Stimulated activated naive CD4-positive, alpha-beta T cell (primary cell): Measurements from ENCODE around the gene POMZP3.
"Not testable (repeated sequence)": the region's sequence is repeated elsewhere in the genome, so short reads cannot be mapped to it uniquely, and the experiment has no call there.

Experiments
- DNase-seq, 6 experiments: peaks; one replicate each; lab custom pipeline; 2025; lab: John Stamatoyannopoulos, UW

POMZP3 gene

DNA sequence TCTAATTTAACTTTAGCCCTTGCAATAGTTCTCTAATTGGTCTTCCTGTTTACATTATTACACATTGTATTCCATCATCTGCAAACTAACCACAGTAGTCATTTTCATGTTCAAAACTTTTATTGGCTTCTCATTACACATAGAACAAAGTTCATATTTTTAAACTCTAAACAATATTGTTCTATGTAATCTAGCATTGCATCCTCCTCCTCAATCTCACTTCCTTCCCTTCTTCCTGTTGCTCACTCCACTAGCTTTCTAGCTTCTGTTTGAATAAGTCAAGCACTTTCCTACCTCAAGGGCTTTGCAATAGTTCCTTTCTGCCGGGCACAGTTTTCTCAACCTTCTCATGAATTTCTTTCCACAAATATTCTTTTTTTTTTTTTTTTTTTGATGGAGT, 38.5 kb downstream of the POMZP3 start:
- DNase-seq, result not testable (repeated sequence)

DNA sequence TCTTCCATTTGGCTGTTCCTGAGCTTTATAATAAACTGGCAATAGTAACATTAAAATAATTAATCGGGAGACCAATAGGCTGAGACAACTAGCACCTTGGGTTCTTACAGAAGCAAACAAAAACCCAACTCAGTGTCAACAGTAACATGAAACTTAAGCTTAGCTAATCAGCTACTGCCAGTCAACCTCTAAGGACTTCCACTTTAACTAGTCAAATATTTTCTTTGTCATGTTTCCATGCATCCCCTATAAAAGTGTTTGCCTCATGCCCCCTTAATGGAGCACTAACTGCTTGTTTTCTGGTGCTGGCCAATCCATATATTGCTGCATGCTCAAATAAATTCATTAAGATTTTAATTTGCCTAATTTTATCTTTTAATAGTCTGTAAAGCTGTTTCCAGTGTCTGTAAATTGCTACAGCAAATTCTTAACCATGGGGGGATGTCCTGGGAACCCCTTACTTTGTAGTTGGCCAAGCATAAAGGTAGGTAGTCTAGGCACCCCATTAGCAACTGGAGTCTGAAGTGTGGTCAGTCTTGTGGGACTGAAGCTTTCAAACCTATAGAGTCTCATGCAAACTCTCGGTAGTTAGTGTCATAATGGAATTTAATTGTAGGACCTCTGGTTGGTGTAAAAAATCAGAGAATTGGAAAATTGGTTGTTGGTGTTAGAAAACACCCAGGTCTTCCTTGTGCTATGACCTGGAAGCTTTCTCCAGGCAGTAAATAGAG, 40.3 kb downstream of the POMZP3 start:
- DNase-seq, result not testable (repeated sequence)

- peak in 3 of 6 experiments; percentile 13 to 37 (median 27) for DNase-seq
These were observed 43.3 kb downstream of the POMZP3 start for GRCh38 chr7:76583636-76584281.

- not testable (repeated sequence) for DNase-seq
These were observed 44.0 kb downstream of the POMZP3 start for GRCh38 chr7:76582848-76583631.

DNA sequence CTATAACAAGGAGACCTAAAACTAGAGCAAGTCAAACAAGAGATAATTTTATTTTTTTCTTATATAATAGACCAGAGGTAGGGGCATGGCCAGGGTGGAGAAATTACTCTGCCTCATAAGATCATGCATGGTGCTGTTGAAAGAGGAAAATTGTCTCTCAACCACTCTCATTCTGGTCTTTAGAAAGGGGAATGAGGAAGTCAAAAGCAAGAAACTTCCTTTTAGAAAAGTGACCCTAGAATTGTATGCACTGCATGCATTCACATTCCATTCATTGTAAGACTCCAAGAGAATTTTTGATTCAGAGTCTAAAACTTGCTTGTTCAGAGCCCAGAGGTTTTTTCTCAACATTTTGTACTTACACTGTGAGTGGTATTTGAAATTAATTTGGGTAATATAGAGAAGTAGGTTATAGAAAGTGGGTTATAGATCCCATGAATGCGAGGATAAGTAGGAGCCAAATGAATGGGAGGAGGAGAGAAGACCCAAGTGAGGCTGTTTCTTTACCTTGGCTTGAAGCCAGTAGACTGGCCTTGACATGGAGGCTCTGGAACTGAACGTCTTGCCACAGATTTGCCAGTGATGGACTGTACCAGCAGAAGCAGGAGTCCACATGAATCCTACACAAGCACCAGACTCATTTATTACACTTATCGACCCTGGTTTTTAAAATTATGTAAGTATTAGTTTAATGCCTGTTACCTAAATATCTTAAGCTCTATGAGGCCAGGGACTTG, 51.0 kb downstream of the POMZP3 start:
- not testable (repeated sequence) for DNase-seq

GRCh38 chr7:76575431-76575830, 51.6 kb downstream of the POMZP3 start:
- not testable (repeated sequence) for DNase-seq

DNA sequence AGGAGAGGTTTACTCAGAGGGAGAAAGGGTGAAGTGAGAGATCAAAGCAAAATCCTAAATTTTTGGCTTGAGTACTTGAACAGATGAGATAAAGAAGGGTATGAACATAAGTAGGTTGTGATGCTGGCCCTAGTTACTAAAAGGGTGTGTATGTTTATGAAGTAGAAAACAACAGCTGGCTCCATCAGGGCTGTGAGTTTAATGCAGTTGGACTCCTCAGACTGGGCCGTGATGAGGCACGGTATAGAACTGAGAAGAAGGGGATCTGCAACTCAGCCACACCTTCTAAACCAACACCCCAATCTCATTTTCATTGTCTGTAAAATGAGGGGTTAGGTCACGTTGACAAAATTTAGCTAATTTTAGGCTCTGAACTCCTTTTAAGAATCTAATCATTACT, 54.8 kb downstream of the POMZP3 start:
- DNase-seq, result not testable (repeated sequence)

GRCh38 chr7:76570324-76570775, 56.7 kb downstream of the POMZP3 start:
- DNase-seq, result not testable (repeated sequence)

GRCh38 chr7:76568742-76569141, 58.3 kb downstream of the POMZP3 start:
- not testable (repeated sequence) for DNase-seq

- DNase-seq, result not testable (repeated sequence)
These were observed 59.3 kb downstream of the POMZP3 start for GRCh38 chr7:76567753-76568152.

DNA sequence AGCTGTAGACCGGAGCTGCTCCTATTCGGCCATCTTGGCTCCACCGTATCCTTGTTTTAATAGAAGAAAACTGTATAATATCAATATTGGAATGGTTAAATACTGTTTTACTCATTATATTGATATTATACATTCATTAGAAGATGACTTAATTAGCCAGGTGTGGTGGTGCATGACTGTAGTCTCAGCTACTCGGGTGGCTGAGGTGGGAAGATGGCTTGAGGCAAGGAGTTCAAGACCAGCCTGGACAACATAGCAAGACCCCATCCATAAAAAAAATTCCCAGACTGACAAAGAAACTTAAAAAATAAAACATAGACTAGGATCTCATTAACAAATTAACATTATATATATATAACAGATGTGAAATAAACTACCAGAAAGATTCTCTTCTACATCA, 59.8 kb downstream of the POMZP3 start:
- not testable (repeated sequence) for DNase-seq

GRCh38 chr7:76565001-76565400, 62.1 kb downstream of the POMZP3 start:
- DNase-seq, result not testable (repeated sequence)

- not testable (repeated sequence) for DNase-seq
These were observed 65.7 kb downstream of the POMZP3 start for GRCh38 chr7:76561342-76561741.

DNA sequence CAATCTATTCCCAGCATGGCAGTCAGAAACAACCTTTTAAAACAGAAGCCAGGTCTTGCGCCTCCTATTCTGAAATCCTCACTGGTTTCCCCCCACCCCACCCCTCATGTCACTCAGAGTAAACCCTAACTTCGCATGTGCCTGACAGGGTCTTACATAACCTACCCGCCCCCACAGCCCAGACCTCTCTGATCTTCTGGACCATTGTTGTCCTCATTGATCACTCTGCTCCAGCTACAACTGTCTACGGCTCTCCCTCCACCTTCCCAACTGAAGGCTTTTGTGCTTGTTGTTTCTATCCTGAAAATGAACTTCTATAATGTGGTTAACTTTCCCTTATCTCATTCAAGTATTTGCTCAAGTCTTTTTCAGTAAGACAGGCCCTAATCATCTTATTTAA, 66.9 kb downstream of the POMZP3 start:
- DNase-seq, result not testable (repeated sequence)
